Measurements from ENCODE around the gene ING4.

DNA sequence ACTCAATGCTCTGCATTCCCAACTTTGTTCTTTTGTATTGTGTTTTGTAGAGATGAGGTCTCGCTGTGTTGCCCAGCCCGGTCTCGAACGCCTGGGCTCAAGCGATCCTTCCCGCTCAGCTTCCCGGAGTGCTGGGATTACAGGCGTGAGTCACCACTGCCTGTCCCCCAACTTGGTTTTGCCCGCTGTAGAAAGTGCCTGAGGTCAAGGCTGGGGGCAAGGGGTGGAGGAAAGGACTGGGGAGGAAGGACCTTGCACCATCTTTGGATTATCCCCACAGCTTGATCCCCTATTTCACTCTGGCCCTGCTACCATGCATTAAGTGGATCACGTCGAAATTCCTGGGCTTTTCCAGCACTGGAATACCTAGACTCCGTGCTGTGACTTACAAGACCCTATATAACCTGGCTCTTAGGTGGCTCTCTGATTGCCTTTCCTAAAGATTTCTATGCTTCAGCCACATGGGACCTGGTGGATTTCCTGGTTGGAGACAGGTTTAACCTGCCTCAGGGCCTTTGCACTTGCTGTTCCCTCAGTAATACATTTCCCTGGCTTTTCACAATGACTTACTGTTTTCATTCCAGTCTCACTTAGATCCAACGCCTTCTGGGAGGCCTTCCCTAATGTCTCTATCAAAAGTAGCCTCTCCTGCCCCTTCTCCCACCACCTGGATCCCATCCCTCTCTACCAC, 38.3 kb upstream of the ING4 start:
- TF ChIP-seq NFATC3 (CRISPR knock-in tag; IDR thresholded peaks at IDR 0.05) (no peak), PHB2 (IDR thresholded peaks at IDR 0.05; ENCODE audit: partially characterized antibody) (no peak), POLR2A (IDR thresholded peaks at IDR 0.05; ENCODE audit: insufficient read depth in 1 of 2, low read depth in 2 of 2, low read length in 2 of 2) (no peak), CBX5 (CRISPR knock-in tag; IDR thresholded peaks at IDR 0.05; ENCODE audit: borderline replicate concordance) (no peak), TRIM24 (CRISPR knock-in tag; IDR thresholded peaks at IDR 0.05) (no peak), HOXA9 (CRISPR knock-in tag; IDR thresholded peaks at IDR 0.05; ENCODE audit: borderline replicate concordance) (no peak), NR1H2 (CRISPR knock-in tag; IDR thresholded peaks at IDR 0.05; ENCODE audit: borderline replicate concordance, low read depth) (no peak)
- TF ChIP-seq, protein P1, sequence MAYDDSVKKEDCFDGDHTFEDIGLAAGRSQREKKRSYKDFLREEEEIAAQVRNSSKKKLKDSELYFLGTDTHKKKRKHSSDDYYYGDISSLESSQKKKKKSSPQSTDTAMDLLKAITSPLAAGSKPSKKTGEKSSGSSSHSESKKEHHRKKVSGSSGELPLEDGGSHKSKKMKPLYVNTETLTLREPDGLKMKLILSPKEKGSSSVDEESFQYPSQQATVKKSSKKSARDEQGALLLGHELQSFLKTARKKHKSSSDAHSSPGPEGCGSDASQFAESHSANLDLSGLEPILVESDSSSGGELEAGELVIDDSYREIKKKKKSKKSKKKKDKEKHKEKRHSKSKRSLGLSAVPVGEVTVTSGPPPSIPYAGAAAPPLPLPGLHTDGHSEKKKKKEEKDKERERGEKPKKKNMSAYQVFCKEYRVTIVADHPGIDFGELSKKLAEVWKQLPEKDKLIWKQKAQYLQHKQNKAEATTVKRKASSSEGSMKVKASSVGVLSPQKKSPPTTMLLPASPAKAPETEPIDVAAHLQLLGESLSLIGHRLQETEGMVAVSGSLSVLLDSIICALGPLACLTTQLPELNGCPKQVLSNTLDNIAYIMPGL (CRISPR knock-in tag; IDR thresholded peaks at IDR 0.05; ENCODE audit: borderline replicate concordance in 1 of 2, low read depth in 1 of 2): no peak
- TF ChIP-seq, protein P2, sequence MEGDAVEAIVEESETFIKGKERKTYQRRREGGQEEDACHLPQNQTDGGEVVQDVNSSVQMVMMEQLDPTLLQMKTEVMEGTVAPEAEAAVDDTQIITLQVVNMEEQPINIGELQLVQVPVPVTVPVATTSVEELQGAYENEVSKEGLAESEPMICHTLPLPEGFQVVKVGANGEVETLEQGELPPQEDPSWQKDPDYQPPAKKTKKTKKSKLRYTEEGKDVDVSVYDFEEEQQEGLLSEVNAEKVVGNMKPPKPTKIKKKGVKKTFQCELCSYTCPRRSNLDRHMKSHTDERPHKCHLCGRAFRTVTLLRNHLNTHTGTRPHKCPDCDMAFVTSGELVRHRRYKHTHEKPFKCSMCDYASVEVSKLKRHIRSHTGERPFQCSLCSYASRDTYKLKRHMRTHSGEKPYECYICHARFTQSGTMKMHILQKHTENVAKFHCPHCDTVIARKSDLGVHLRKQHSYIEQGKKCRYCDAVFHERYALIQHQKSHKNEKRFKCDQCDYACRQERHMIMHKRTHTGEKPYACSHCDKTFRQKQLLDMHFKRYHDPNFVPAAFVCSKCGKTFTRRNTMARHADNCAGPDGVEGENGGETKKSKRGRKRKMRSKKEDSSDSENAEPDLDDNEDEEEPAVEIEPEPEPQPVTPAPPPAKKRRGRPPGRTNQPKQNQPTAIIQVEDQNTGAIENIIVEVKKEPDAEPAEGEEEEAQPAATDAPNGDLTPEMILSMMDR (CRISPR knock-in tag; IDR thresholded peaks at IDR 0.05): no peak
- TF ChIP-seq, protein P3, sequence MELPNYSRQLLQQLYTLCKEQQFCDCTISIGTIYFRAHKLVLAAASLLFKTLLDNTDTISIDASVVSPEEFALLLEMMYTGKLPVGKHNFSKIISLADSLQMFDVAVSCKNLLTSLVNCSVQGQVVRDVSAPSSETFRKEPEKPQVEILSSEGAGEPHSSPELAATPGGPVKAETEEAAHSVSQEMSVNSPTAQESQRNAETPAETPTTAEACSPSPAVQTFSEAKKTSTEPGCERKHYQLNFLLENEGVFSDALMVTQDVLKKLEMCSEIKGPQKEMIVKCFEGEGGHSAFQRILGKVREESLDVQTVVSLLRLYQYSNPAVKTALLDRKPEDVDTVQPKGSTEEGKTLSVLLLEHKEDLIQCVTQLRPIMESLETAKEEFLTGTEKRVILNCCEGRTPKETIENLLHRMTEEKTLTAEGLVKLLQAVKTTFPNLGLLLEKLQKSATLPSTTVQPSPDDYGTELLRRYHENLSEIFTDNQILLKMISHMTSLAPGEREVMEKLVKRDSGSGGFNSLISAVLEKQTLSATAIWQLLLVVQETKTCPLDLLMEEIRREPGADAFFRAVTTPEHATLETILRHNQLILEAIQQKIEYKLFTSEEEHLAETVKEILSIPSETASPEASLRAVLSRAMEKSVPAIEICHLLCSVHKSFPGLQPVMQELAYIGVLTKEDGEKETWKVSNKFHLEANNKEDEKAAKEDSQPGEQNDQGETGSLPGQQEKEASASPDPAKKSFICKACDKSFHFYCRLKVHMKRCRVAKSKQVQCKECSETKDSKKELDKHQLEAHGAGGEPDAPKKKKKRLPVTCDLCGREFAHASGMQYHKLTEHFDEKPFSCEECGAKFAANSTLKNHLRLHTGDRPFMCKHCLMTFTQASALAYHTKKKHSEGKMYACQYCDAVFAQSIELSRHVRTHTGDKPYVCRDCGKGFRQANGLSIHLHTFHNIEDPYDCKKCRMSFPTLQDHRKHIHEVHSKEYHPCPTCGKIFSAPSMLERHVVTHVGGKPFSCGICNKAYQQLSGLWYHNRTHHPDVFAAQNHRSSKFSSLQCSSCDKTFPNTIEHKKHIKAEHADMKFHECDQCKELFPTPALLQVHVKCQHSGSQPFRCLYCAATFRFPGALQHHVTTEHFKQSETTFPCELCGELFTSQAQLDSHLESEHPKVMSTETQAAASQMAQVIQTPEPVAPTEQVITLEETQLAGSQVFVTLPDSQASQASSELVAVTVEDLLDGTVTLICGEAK (IDR thresholded peaks at IDR 0.05): no peak
- TF ChIP-seq, protein P3 (CRISPR knock-in tag; IDR thresholded peaks at IDR 0.05): no peak
- TF ChIP-seq, protein P4, sequence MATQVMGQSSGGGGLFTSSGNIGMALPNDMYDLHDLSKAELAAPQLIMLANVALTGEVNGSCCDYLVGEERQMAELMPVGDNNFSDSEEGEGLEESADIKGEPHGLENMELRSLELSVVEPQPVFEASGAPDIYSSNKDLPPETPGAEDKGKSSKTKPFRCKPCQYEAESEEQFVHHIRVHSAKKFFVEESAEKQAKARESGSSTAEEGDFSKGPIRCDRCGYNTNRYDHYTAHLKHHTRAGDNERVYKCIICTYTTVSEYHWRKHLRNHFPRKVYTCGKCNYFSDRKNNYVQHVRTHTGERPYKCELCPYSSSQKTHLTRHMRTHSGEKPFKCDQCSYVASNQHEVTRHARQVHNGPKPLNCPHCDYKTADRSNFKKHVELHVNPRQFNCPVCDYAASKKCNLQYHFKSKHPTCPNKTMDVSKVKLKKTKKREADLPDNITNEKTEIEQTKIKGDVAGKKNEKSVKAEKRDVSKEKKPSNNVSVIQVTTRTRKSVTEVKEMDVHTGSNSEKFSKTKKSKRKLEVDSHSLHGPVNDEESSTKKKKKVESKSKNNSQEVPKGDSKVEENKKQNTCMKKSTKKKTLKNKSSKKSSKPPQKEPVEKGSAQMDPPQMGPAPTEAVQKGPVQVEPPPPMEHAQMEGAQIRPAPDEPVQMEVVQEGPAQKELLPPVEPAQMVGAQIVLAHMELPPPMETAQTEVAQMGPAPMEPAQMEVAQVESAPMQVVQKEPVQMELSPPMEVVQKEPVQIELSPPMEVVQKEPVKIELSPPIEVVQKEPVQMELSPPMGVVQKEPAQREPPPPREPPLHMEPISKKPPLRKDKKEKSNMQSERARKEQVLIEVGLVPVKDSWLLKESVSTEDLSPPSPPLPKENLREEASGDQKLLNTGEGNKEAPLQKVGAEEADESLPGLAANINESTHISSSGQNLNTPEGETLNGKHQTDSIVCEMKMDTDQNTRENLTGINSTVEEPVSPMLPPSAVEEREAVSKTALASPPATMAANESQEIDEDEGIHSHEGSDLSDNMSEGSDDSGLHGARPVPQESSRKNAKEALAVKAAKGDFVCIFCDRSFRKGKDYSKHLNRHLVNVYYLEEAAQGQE (IDR thresholded peaks at IDR 0.05; ENCODE audit: borderline replicate concordance in 1 of 2, low read depth in 1 of 2, low read length in 2 of 2): no peak
